Glomerular endothelial cell (primary cell): ENCODE results near the gene DIS3L. TPM values are rescaled to one million over a fixed set of nuclear protein-coding genes. Genes with fewer than 3 reads are reported as not detected.
"Not testable (repeated sequence)": the region's sequence is repeated elsewhere in the genome, so short reads cannot be mapped to it uniquely, and the experiment has no call there.

ENCODE experiments used
- DNase-seq: peaks from one replicate; pipeline ENCODE4 v3.0.0-alpha.2; 2011; ENCODE audit warnings: low read depth, low spot score; ENCODE audit errors: extremely low read depth
- total RNA-seq: library from RNA; depleted of rRNA; stranded (reverse); fragments of >200 nt; gene quantifications from 2 replicates; pipeline ENCODE4 v1.2.3, GENCODE V29; 2015

Gene DIS3L
- total RNA-seq, 1 donor from 2014 or later = 11.3 TPM

DNA sequence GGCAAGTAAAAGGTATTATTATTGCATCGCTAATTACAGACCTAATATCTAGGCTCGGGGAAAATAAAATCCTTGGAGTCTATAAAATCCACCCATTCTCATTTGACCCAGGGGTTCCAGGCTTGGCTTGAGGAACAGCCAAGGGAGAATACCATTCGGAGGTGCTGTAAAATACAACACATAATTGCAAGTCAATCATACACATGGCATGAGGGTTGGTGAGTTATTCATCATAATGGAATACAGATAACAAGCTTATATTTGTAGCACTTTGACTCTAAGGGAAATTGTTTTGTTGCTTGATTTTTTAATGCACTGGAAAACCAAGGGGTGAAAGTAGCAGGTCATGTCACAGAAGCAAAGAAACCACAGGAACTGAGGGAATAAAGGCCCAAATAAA is 16.8 kb upstream of the DIS3L start:
- no peak for DNase-seq

DNA sequence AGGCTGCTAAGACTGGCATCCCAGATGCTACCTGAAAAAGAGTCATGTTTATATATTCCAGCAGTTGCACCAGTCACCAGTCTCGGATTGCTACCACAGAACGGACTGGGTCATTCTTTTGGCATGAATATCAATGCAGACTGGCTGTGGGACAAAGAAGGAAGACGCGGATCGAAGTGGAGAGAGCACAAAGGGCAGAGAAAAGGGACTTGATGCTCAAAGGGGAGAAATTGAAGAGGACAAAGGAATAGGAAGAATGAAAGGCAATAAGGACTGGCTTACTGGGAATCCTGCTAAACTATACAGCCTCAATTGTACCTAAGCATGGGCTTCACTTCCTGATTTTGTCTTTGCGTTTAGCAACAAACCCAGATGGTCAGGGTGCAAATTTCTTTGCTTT is 15.3 kb upstream of the DIS3L start:
- no peak for DNase-seq

DNA sequence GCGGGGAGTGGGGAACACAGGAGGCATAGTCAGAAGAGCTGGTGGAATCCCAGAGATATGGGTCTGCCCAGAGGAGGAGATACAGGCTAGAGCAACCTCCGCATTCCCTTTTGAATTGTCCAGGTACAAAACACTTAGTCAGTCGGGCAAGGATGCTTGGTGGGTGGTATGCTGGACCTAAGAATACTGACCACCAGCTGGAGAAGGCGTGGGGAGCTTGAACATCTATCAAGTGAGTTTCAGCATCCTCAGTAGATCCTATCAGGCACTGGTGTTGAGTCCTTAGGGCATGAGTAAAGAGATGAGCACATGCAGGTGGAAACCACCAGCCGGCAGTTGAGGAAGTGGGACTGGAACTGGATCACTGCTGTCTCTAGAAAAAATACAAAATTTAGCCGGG is 14.7 kb upstream of the DIS3L start:
- DNase-seq = no peak

DNA sequence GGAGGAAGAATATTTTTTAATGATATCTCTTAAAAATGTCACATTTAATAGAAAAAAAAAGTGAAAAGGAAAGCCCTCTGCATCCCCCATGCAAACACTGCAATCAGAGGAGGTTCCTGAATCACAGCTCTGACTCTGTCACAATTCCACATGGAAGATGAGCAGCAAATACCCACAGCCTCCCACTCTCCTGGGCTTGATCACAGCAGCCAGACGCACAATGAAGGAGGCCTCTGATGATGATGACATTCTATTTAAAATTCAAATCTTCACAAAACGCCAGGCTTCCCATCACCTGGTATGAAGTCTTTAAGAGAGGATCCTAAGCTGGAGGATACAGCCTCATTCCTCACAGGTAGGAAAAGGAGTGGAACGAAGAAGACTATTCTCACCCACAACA is 9.1 kb upstream of the DIS3L start:
- DNase-seq = no peak

DNA sequence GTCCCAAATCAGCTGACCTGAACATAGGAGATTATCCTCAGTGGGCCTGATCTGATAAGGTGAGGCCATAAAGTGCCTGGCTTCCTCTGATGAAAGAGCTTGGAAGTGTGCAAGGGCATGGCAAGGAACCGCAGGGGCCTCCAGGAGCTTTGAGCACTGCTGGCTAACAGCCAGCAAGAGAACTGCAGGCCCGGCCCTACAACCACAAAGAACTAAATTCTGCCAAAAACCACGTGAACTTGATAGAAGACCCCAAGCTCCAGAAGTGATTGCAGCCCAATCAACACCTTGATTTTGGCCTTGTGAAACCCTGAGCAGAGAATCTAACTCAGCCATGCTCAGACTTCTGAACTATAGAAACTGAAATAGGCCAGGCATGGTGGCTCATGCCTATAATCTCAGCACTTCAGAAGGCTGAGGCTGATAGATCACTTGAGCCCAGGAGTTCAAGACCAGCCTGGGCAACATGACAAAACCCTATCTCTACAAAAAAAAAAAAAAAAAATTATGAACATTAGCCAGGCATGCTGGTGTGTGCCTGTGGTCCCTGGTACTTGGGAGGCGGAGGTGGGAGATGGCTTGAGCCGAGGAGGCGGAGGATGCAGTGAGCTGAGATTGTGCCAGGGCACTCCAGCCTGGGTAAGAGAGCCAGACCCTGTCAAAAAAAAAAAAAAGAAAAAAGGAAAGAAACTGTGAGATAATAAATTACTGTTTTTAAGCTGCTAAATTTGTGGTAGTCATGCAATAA is 7.7 kb upstream of the DIS3L start:
- DNase-seq = no peak

DNA sequence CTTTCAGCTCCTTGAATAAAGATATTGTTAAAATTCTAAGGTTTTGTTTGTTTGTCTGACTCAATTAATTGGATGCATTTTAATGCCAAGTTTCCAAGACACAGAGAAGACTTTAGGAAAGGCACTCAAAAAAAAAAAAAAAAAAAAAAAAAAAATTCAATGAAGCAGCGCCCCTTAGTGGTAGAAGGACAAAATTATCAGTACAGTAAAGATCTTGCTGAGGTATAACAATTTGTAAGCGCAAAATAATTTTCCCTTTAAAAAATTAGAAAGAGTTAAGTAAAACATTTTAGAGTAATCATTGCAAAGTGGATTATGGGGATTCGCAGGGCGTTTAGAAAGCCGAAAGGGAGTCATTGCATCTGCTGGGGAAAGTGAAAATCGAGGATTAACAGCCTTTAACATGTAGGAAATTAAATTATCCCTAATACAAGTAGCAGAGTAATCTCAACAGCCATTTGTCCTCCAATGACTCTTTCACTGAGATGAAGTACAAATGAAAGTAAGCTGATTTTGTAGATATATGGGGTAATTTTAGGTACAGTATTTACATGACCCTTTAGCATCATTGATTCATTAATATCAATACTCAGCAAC is 5.8 kb upstream of the DIS3L start:
- no peak for DNase-seq

DNA sequence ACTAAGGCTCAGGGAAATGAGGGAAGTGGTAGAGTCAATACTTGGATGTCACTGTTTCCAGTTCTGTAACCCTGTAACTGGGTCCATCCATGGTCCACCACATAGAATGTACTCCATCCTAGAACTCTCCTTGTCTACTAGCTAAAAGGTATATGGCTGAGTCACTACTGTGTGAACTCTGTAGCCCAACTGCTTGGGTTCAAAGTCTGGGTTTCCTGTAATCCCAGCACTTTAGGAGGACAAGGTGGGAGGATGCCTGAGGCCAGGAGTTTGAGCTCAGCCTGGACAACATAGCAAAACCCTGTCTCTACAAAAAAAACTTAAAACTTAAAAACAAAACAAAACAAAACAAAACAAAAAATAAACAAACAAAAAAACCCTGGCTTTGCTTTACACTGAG is 5.3 kb upstream of the DIS3L start:
- no peak for DNase-seq

DNA sequence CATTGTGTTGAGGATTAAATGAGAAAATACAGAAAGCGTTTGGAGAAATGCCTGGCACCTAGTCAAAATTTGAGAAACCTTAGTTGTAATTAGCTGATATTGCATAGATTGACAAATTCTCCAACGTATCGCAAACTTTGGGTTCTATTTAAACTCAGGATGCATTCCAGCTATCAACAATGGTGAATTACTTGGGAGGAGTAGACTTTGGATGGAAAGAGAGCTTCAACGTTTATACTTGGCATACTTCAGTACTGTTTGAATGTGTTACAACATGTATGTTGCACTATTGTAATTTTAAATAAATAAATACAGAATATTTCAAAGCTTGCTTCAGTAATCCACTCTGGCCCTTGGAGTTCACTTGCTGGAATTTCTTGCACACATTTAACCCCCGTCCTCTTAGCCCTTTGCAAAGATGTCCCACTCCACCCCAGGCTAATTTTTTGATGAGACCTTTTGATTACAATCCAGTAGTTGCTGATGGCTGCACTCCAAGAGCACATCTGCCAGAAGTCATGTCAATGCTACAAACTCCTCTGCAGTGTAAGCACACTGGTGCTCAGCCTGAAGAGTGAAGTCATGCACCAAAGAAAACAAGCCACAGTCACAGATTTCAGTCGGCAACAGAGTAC is 4.7 kb upstream of the DIS3L start:
- DNase-seq = no peak

DNA sequence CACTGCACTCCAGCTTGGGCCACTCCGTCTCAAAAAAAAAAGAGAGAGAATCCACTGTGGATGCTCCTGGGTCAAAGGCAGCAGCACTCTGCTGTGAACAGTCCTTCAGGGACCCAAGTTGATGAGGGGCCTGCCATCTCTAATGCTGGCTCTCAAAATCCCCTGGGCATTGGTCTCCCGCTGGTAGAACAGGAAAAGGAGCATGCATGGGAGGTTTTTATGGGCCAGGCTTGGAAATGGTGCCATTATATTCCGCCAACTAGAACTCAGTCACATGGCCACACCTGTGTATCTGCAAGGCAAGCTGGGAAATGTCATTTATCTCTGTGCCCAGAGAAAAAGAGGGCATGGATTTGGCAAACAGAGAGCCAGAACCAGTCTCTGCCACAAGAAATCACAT is 3.4 kb upstream of the DIS3L start:
- no peak for DNase-seq

DNA sequence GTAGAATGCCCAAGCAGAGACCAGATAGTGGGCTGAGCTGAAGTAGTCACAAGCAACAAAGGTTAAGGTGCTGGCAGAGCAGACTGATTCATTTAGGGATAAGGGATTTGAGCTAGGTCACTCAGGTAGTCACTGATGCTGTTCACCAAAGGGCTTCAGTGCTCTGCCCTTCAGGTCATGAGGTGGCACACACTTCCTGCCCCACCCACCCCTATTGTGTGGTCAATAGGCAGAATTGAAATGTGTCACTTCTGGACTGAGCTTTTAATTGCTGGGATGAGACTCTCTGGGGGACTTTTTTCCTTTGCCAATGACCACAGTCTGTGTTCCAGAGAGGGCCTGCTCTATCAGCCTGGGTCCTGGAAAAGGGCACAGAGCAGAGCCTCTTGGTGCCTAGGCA is 2.9 kb upstream of the DIS3L start:
- DNase-seq = no peak

DNA sequence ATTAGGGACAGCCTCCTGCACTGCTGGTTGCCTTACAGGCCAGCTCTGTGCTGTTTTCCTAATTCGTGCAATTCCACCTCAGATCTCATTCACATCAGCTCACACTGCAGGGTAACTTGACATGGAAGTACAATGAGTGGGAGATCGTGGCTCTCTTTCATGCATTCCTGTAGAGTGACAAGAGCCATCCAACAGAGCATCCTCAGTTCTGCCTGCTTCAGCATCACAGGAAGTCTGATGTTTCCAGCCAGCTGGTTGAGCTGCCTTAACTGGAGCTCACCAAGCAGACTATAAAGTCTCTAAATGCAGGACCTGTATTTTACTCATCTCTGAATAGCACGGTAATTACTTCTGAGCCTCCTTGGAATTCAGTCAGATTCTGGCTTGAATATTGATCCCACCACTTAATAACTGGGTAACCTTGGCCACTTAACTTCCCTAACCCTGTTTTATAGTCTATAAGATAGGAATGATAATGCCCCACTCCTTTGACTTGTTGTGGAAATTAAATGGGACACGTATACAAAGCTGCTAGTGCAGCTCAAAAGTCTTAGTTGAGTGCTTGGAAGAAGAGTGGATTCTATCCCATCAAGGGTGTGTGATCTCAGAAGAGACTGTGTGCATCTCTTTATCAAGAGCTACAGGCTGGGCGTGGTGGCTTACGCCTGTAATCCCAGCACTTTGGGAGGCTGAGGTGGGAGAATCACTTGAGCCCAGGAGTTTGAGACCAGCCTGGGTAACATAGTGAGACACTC is 1.4 kb upstream of the DIS3L start:
- DNase-seq = no peak

DNA sequence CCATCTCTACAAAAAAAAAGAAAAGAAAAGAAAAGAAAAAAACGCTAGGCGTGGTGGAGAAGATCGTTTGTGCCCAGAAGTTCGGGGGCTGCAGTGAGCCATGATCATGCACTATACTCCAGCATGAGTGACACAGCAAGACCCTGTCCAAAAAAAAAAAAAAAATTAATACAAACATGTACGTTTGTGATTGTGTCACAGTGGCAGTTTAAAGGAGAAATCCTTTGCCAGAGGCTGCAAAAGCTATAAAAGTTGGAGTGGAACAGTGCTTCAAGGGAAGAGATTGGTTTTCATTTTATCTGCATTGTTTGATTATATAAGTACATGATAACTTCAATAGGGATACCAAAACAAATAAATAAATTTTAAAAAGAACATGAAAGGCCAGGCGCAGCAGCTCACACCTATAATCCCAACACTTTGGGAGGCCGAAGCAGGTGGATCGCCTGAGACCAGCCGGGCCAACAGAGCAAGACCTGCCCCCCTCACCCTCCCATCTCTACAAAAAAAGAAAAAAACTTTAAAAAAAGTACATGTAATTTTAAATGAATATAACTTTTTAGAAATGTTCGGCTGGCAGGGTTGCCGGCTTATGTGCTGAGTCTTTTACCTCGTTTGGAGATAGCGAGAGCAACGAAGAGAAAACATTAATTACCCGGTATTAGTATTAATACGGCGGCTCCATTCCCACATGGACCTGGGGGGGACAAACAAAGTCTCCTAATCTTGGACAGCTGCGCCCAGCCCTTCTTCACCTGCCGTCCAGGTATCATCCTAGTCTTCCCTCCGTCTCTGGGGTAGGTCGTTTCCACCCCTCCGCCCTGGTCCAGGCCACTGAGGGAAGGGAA is 573 bp upstream of the DIS3L start:
- DNase-seq = no peak

DNA sequence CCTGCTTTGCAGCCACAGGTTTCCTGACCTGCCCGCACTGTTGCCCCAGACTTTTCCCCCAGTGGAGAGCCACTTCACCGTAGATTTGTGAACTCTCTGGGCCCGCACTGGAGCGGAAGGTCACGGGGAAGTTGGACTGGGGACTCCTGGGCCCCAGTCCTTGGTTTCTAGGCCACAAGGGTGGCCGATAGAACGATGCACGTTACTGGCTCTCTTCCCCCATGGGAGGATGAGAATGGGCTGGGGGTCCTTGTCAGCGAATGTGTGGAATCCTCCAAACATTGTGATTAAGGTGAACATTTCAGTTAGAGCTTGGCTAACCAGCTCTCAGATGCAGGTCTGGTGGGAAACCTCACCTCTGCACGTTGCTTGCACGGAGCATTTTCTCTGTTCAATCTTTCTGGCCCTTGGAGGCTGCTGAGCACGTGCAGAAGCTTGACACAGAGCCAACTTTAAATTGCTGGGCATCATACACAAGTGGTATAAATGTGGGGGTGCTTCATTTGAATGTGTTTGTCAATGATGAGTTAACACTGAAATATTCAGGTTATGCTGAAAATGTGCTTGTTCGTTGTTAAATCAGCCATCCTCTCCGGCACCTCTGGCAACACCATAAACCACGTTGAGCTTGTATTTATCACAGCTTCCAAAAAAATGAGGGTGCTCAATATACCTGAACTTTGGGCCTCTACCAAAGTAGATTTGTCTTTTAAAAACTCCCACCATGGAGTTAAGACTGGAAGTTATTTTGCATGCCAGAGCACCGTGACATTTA is 976 bp downstream of the DIS3L start:
- DNase-seq = no peak

DNA sequence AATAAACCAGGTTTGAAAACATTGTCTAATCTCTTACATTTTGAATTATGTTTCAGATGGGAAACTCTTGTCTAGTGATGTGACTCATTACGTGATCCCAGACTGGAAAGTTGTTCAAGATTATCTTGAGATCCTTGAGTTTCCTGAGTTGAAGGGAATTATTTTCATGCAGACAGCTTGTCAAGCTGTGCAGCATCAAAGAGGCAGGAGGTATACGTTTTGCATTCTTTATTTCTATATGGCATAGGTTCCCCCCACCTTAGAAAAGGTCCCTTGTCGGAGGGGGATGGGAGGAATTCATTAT is 1.5 kb downstream of the DIS3L start:
- no peak for DNase-seq

DNA sequence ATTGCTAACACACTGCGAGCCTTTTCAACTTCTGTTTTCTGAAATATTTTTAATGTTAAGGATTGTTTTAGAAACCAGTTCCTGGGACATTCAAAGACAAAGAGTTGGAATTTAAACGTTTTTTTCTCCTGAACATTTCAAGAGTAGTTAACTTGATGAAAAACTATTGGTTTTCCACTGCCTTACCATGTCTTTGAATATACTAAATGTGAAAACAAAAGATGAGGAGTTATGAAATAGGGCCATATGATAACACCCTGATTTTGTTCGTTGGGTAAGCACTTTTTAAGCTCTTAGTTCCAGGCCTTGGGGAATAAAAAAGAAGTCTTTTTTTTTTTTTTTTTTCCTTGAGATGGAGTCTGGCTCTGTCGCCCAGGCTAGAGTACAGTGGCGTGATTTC is 2.8 kb downstream of the DIS3L start:
- no peak for DNase-seq

DNA sequence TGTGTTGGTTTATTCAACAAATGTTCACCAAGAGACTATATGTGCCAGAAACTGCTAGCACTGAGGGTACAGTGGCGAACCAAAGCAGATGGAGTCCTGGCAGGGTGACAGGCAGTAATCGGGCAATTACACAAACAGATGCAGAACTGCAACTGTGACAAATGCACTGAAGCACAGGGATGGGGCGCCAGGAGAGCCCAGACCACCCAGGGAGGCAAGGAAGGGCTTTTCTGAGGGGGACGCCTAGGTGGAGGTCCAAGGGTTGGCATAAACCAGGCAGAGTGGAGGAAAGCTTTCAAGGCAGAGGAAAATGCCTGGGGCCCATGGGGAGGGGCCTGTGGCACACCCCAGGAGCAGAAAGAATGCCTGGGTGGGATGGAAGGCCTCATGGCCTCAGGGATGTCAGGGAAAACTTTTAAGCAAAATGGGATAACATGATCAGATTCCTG is 5.5 kb downstream of the DIS3L start:
- DNase-seq = no peak

DNA sequence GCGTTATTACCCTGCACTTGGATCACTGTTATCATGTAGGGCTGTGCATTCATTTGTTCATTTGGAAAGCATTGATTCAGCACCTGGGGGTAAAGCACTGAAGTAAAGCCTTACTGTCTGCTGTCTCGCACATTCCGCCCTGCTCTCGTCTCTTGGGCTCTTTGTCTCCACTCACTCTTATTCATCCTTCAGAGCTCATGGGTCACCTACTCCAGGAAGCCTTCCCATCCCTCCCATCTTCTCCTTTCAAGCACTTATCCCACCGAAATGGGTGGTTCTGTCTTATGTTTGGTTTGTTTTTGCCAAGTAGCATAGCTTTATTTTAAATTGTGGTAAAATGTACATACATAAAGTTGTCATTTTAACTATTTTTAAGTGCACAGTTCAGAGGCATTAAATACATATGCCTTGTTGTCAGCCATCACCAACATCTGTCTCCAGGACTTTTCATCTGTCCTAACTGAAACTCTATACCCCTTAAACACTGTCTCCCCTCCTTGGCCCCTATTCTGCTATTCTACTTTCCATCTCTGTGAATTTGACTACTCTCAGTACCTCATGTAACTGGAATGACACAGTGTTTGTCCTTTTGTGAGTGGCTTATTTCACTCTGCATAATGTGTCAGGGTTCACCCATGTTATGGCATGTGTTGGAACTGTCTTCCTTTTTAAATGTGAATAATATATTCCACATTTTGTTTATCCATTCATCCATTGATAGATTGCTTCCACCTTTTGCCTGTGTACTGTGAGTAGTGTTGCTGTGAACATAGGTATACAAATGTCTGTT is 9.3 kb downstream of the DIS3L start:
- no peak for DNase-seq

DNA sequence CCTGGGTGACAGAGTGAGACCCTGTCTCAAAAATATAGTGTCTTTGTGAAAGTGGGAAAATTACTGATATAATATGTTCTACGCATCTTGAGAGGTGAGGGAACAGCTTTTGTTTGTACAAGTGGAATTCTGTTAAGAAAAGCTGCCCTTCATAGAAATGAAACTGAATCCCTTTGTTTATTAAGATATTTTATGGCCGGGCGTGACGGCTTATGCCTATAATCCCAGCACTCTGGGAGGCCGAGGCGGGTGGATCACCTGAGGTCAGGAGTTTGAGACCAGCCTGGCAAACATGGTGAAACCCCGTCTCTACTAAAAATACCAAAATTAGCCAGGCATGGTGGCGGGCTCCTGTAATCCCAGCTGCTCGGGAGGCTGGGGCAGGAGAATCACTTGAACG is 11.1 kb downstream of the DIS3L start:
- DNase-seq = not testable (repeated sequence)

DNA sequence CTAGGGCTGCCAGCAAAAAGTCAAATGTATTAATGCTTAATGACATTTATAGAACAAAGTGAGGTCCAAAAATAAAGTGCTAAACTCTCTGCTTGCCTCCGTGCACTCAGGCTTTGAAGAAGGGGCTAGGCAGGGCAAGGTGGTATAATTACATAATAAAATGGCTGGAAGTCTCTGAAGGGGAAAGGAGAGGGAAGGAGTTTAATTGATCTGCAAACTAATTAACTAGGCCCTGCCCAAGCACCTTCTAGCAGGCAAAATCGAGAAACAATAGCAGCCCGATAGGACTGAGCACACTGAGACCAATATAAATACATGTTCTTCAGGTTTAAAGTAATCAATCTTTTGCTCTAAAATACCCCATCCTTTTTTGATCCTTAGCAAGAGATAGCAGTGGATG is 13.0 kb downstream of the DIS3L start:
- DNase-seq = no peak
